Caco-2 (cell line): ENCODE measurements around the gene CCDC50. TPM values are rescaled to one million over a fixed set of nuclear protein-coding genes. Genes with fewer than 3 reads are reported as not detected.

Source experiments
- BruUV-seq: library from RNA; stranded (reverse); fragments of 400-500 nt; replicated peaks from 2 replicates; lab custom pipeline; 2021; lab: Mats Ljungman, UMichigan
- CTCF ChIA-PET: fragments of 300-600 bp; sonication (Branson Sonifier 250); formaldehyde crosslinking; loops from one replicate; lab custom pipeline; 2022; ENCODE audit warnings: antibody characterized with exemption; lab: Charles Lee
- POLR2A ChIA-PET: fragments of 300-600 bp; sonication (Branson Sonifier 250); formaldehyde crosslinking; loops from one replicate; lab custom pipeline; 2022; ENCODE audit warnings: antibody characterized with exemption; lab: Charles Lee
- DNase-seq, 2 experiments: peaks; one replicate each; pipeline versions ENCODE4 v3.0.0 to v3.0.0-alpha.2; 2020 to 2022
- H3K27me3 ChIP-seq: replicated peaks from 2 replicates; pipeline ENCODE4 v1.6.0; 2011; ENCODE audit warnings: low read length; ENCODE audit not compliant: control insufficient read depth, insufficient read depth
- H3K36me3 ChIP-seq: 2 replicates; pipeline ENCODE4 v1.5.1; 2011; ENCODE audit warnings: low read length; ENCODE audit not compliant: control insufficient read depth, insufficient read depth
- H3K4me1 ChIP-seq: fragments of 250-450 bp; sonication (Bioruptor Pico); 2 replicates; pipeline ENCODE4 v1.5.1; 2020; ENCODE audit warnings: mild to moderate bottlenecking
- H3K4me3 ChIP-seq: 2 replicates; pipeline ENCODE4 v1.5.1; 2011; ENCODE audit warnings: low read depth, mild to moderate bottlenecking, control low read depth, low read length
- H3K9me3 ChIP-seq: fragments of 250-450 bp; sonication (Bioruptor Pico); 2 replicates; pipeline ENCODE4 v1.5.1; 2020; ENCODE audit warnings: mild to moderate bottlenecking, moderate library complexity
- H3K27ac Mint-ChIP-seq: one replicate; pipeline ENCODE4 v1.8.0; 2022; ENCODE audit warnings: mixed read lengths; ENCODE audit not compliant: unreplicated experiment
- H3K27me3 Mint-ChIP-seq: one replicate; pipeline ENCODE4 v1.8.0; 2022; ENCODE audit warnings: mixed read lengths; ENCODE audit not compliant: insufficient read depth, unreplicated experiment
- H3K36me3 Mint-ChIP-seq: one replicate; pipeline ENCODE4 v1.8.0; 2022; ENCODE audit warnings: mild to moderate bottlenecking, mixed read lengths; ENCODE audit not compliant: insufficient read depth, unreplicated experiment
- H3K4me1 Mint-ChIP-seq: one replicate; pipeline ENCODE4 v1.8.0; 2022; ENCODE audit warnings: low read depth, mixed read lengths; ENCODE audit not compliant: unreplicated experiment
- H3K4me3 Mint-ChIP-seq: one replicate; pipeline ENCODE4 v1.8.0; 2022; ENCODE audit warnings: mild to moderate bottlenecking, moderate library complexity, mixed read lengths; ENCODE audit not compliant: unreplicated experiment
- H3K9me3 Mint-ChIP-seq: one replicate; pipeline ENCODE4 v1.8.0; 2022; ENCODE audit warnings: mixed read lengths; ENCODE audit not compliant: unreplicated experiment
- CTCF ChIP-seq, 2 experiments: fragments of 200-600 bp in 1 of 2; IDR thresholded peaks; 1 replicate in 1 of 2; 2 replicates in 1 of 2; pipeline versions ENCODE4 v1.5.1 to v1.8.0; 2011 to 2022; ENCODE audit warnings: antibody characterized with exemption in 1 of 2, control low read depth in 1 of 2, inconsistent platforms in 1 of 2, low read depth in 1 of 2, low read length in 1 of 2, mild to moderate bottlenecking in 1 of 2, moderate library complexity in 1 of 2; ENCODE audit not compliant: insufficient read depth in 1 of 2, severe bottlenecking in 1 of 2, unreplicated experiment in 1 of 2
- intact Hi-C: fragments of 100-400 bp; cut with micrococcal nuclease; formaldehyde crosslinking; loops from one replicate; pipeline ENCODE4 v1.10.0; 2022; ENCODE audit not compliant: unreplicated experiment
- total RNA-seq: library from RNA; stranded (reverse); gene quantifications from 2 replicates; pipeline ENCODE4 v1.2.3, GENCODE V29; 2022

Gene CCDC50
- total RNA-seq, 1 experiment from 2014 or later, result 53.1 TPM

- Mint-ChIP-seq H3K4me3 (no peak overlapping the region), H3K4me1 (peaks cover 6% of the 10 kb centered on the region), H3K36me3 (no peaks in the 10 kb centered on the region), H3K9me3 (peaks cover 10% of the 10 kb centered on the region), H3K27me3 (no peaks in the 10 kb centered on the region), H3K27ac (no peak overlapping the region)
- H3K4me3 ChIP-seq, result no peak overlapping the region
- no peak for TF ChIP-seq CTCF (IDR thresholded peaks at IDR 0.05; ENCODE audit: insufficient read depth in 1 of 2, low read depth in 1 of 2, low read length in 1 of 2, severe bottlenecking in 1 of 2, unreplicated experiment in 1 of 2)
- H3K27me3 ChIP-seq, result no peaks in the 10 kb centered on the region
- ChIA-PET POLR2A (no interaction called here), CTCF (no interaction called here)
- no peak for DNase-seq
- BruUV-seq, result no TSS peak
- intact Hi-C loops, result no loop called here
- 0 out of 2 replicates have a peak, but pooled peaks cover 4% of the 10 kb centered on the region for H3K4me1 ChIP-seq
- H3K9me3 ChIP-seq, result no peaks in the 10 kb centered on the region
- H3K36me3 ChIP-seq, result no peaks in the 10 kb centered on the region
Measured at GRCh38 chr3:191430103-191430502, 100.9 kb downstream of the CCDC50 start.

- H3K4me3 Mint-ChIP-seq, result no peak overlapping the region
- no peaks in the 10 kb centered on the region for H3K36me3 ChIP-seq
- no peak overlapping the region for H3K4me3 ChIP-seq
- H3K4me1 ChIP-seq, result 0 out of 2 replicates have a peak, but pooled peaks cover 4% of the 10 kb centered on the region
- peaks cover 10% of the 10 kb centered on the region for H3K9me3 Mint-ChIP-seq
- no peak overlapping the region for H3K27ac Mint-ChIP-seq
- intact Hi-C loops, result no loop called here
- TF ChIP-seq CTCF (IDR thresholded peaks at IDR 0.05; ENCODE audit: insufficient read depth in 1 of 2, low read depth in 1 of 2, low read length in 1 of 2, severe bottlenecking in 1 of 2, unreplicated experiment in 1 of 2), result no peak
- BruUV-seq, result no TSS peak
- H3K27me3 Mint-ChIP-seq, result no peaks in the 10 kb centered on the region
- no peaks in the 10 kb centered on the region for H3K27me3 ChIP-seq
- POLR2A ChIA-PET, result no interaction called here
- H3K4me1 Mint-ChIP-seq, result peaks cover 6% of the 10 kb centered on the region
- DNase-seq, result no peak
- no peaks in the 10 kb centered on the region for H3K9me3 ChIP-seq
- no peaks in the 10 kb centered on the region for H3K36me3 Mint-ChIP-seq
- CTCF ChIA-PET, result no interaction called here
Measured at GRCh38 chr3:191431160-191431822, 102.1 kb downstream of the CCDC50 start.

GRCh38 chr3:191432162-191432561, 103.0 kb downstream of the CCDC50 start:
- H3K9me3 ChIP-seq, result no peaks in the 10 kb centered on the region
- BruUV-seq, result no TSS peak
- Mint-ChIP-seq H3K36me3 (no peaks in the 10 kb centered on the region), H3K4me1 (peaks cover 6% of the 10 kb centered on the region), H3K4me3 (no peak overlapping the region), H3K9me3 (peaks cover 10% of the 10 kb centered on the region), H3K27me3 (no peaks in the 10 kb centered on the region), H3K27ac (no peak overlapping the region)
- CTCF ChIA-PET, result no interaction called here
- 0 out of 2 replicates have a peak, but pooled peaks cover 4% of the 10 kb centered on the region for H3K4me1 ChIP-seq
- no peaks in the 10 kb centered on the region for H3K27me3 ChIP-seq
- no peak for TF ChIP-seq CTCF (IDR thresholded peaks at IDR 0.05; ENCODE audit: insufficient read depth in 1 of 2, low read depth in 1 of 2, low read length in 1 of 2, severe bottlenecking in 1 of 2, unreplicated experiment in 1 of 2)
- no peak overlapping the region for H3K4me3 ChIP-seq
- no peak for DNase-seq
- POLR2A ChIA-PET, result no interaction called here
- intact Hi-C loops, result no loop called here
- H3K36me3 ChIP-seq, result no peaks in the 10 kb centered on the region
